K562 (cell line): ENCODE data around the gene RIPOR2. TPM values are rescaled to one million over a fixed set of nuclear protein-coding genes. Genes with fewer than 3 reads are reported as not detected.

Source experiments
- HOXB6 ChIP-seq: fragments of 250-450 bp; sonication (Bioruptor Pico); IDR thresholded peaks from 2 replicates; pipeline ENCODE4 v1.5.1; 2022; ENCODE audit warnings: mild to moderate bottlenecking, borderline replicate concordance
- NFE2 ChIP-seq: IDR thresholded peaks from 2 replicates; pipeline ENCODE4 v1.6.1; 2014; ENCODE audit warnings: antibody characterized with exemption, low read depth
- PHF21A ChIP-seq: fragments of 450-650 bp; IDR thresholded peaks from 2 replicates; pipeline ENCODE4 v1.6.1; 2017; ENCODE audit warnings: low read depth, borderline replicate concordance
- RBM14 ChIP-seq: fragments of 200-400 bp; formaldehyde crosslinking; IDR thresholded peaks from 2 replicates; pipeline ENCODE4 v1.6.1; 2018; ENCODE audit warnings: low read depth, mild to moderate bottlenecking, low read length, moderate library complexity, borderline replicate concordance; ENCODE audit not compliant: insufficient read depth
- ZFPM2 ChIP-seq: fragments of 250-450 bp; sonication (Bioruptor Pico); IDR thresholded peaks from 2 replicates; pipeline ENCODE4 v1.5.1; 2022; ENCODE audit warnings: mild to moderate bottlenecking
- ZNF140 ChIP-seq: fragments of 250-450 bp; sonication (Bioruptor Pico); IDR thresholded peaks from 2 replicates; pipeline ENCODE4 v1.8.0; 2021; ENCODE audit warnings: moderate library complexity, mild to moderate bottlenecking, inconsistent platforms
- ZNF551 ChIP-seq: fragments of 250-450 bp; sonication (Bioruptor Pico); IDR thresholded peaks from 2 replicates; pipeline ENCODE4 v1.5.0; 2021; ENCODE audit warnings: mild to moderate bottlenecking, moderate library complexity
- polyA plus RNA-seq, 8 experiments: library from polyadenylated mRNA; depleted of rRNA in 4 of 8; stranded (reverse) in 5 of 8; unstranded in 3 of 8; fragments of >200 nt; fragmentation: Nextera tagmentation in 2 of 8; fragmentation: Illumina TruSeq in 1 of 8; extraction: Ambion mirVana in 2 of 8; extraction: Trizol in 1 of 8; gene quantifications; 2 replicates each; pipeline versions ENCODE4 v1.2.1 to v1.2.3, GENCODE V29; 2011 to 2014; ENCODE audit warnings: inconsistent platforms in 1 of 8, missing spikeins in 1 of 8
- total RNA-seq, 7 experiments: library from RNA; depleted of rRNA in 6 of 7; stranded (reverse); fragments of >200 nt in 6 of 7; fragmentation: Illumina TruSeq in 2 of 7; extraction: Trizol in 2 of 7; gene quantifications; 2 replicates each; pipeline versions ENCODE4 v1.2.1 to v1.2.3, GENCODE V29; 2011 to 2021; ENCODE audit warnings: low replicate concordance in 1 of 7
- TF ChIP-seq, protein P1 (sequence below): fragments of 450-650 bp; IDR thresholded peaks from 2 replicates; pipeline ENCODE4 v1.6.1; 2016; ENCODE audit warnings: mild to moderate bottlenecking, moderate library complexity
- TF ChIP-seq, protein P2 (sequence below): sonication (generic); formaldehyde crosslinking; IDR thresholded peaks from 2 replicates; pipeline ENCODE4 v1.8.0; 2022; ENCODE audit warnings: mild to moderate bottlenecking, missing genetic modification reagents
- TF ChIP-seq, protein P3 (sequence below): fragments of 250-450 bp; sonication (Bioruptor Pico); IDR thresholded peaks from 2 replicates; pipeline ENCODE4 v1.8.0; 2022; ENCODE audit warnings: moderate library complexity, mild to moderate bottlenecking, inconsistent platforms

Gene RIPOR2
- total and polyA plus RNA-seq, 9 of the 15 experiments (the other 6 are each of a cell fraction or from before 2014, with no cell fraction given), result 0.04 to 1.0 (median 0.47) TPM; not detected in 2

DNA sequence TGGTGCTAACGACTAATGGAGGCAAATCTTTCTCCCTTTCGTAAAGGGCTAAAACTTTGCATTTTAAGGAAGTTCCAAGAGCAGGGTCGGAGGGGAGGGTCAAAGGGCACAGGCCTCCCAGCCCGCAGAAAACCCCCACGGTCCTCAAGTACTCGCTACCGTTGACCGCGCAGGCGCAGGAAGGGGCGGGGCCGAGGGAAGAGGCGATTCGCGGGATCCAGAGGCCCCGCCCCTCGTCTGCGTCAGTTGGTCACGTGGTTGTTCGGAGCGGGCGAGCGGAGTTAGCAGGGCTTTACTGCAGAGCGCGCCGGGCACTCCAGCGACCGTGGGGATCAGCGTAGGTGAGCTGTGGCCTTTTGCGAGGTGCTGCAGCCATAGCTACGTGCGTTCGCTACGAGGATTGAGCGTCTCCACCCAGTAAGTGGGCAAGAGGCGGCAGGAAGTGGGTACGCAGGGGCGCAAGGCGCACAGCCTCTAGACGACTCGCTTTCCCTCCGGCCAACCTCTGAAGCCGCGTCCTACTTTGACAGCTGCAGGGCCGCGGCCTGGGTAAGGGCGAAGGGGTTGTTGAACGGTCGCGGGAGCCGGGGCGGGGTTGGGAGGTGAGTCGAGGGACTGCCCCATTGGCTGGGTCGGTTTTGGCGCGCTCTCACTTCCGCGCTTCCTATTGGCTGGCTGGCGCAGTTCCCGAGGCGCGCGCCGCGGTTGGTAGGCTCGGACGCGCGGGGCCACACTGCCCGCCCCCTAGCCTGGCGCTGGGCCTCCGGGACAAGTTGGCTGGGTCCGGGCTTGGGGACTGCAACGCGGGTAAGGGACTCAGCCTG is 160.9 kb downstream of the RIPOR2 start, which contains the start of gene GMNN (continued):
- TF ChIP-seq, protein P1, sequence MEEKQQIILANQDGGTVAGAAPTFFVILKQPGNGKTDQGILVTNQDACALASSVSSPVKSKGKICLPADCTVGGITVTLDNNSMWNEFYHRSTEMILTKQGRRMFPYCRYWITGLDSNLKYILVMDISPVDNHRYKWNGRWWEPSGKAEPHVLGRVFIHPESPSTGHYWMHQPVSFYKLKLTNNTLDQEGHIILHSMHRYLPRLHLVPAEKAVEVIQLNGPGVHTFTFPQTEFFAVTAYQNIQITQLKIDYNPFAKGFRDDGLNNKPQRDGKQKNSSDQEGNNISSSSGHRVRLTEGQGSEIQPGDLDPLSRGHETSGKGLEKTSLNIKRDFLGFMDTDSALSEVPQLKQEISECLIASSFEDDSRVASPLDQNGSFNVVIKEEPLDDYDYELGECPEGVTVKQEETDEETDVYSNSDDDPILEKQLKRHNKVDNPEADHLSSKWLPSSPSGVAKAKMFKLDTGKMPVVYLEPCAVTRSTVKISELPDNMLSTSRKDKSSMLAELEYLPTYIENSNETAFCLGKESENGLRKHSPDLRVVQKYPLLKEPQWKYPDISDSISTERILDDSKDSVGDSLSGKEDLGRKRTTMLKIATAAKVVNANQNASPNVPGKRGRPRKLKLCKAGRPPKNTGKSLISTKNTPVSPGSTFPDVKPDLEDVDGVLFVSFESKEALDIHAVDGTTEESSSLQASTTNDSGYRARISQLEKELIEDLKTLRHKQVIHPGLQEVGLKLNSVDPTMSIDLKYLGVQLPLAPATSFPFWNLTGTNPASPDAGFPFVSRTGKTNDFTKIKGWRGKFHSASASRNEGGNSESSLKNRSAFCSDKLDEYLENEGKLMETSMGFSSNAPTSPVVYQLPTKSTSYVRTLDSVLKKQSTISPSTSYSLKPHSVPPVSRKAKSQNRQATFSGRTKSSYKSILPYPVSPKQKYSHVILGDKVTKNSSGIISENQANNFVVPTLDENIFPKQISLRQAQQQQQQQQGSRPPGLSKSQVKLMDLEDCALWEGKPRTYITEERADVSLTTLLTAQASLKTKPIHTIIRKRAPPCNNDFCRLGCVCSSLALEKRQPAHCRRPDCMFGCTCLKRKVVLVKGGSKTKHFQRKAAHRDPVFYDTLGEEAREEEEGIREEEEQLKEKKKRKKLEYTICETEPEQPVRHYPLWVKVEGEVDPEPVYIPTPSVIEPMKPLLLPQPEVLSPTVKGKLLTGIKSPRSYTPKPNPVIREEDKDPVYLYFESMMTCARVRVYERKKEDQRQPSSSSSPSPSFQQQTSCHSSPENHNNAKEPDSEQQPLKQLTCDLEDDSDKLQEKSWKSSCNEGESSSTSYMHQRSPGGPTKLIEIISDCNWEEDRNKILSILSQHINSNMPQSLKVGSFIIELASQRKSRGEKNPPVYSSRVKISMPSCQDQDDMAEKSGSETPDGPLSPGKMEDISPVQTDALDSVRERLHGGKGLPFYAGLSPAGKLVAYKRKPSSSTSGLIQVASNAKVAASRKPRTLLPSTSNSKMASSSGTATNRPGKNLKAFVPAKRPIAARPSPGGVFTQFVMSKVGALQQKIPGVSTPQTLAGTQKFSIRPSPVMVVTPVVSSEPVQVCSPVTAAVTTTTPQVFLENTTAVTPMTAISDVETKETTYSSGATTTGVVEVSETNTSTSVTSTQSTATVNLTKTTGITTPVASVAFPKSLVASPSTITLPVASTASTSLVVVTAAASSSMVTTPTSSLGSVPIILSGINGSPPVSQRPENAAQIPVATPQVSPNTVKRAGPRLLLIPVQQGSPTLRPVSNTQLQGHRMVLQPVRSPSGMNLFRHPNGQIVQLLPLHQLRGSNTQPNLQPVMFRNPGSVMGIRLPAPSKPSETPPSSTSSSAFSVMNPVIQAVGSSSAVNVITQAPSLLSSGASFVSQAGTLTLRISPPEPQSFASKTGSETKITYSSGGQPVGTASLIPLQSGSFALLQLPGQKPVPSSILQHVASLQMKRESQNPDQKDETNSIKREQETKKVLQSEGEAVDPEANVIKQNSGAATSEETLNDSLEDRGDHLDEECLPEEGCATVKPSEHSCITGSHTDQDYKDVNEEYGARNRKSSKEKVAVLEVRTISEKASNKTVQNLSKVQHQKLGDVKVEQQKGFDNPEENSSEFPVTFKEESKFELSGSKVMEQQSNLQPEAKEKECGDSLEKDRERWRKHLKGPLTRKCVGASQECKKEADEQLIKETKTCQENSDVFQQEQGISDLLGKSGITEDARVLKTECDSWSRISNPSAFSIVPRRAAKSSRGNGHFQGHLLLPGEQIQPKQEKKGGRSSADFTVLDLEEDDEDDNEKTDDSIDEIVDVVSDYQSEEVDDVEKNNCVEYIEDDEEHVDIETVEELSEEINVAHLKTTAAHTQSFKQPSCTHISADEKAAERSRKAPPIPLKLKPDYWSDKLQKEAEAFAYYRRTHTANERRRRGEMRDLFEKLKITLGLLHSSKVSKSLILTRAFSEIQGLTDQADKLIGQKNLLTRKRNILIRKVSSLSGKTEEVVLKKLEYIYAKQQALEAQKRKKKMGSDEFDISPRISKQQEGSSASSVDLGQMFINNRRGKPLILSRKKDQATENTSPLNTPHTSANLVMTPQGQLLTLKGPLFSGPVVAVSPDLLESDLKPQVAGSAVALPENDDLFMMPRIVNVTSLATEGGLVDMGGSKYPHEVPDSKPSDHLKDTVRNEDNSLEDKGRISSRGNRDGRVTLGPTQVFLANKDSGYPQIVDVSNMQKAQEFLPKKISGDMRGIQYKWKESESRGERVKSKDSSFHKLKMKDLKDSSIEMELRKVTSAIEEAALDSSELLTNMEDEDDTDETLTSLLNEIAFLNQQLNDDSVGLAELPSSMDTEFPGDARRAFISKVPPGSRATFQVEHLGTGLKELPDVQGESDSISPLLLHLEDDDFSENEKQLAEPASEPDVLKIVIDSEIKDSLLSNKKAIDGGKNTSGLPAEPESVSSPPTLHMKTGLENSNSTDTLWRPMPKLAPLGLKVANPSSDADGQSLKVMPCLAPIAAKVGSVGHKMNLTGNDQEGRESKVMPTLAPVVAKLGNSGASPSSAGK, result peak; percentile 90
- TF ChIP-seq PHF21A, result 0 out of 2 replicates have a peak, but pooled peaks have one; percentile 58
- no peak for TF ChIP-seq ZNF551 (CRISPR knock-in tag)
- no peak for TF ChIP-seq ZFPM2 (CRISPR knock-in tag)
- TF ChIP-seq, protein P2, sequence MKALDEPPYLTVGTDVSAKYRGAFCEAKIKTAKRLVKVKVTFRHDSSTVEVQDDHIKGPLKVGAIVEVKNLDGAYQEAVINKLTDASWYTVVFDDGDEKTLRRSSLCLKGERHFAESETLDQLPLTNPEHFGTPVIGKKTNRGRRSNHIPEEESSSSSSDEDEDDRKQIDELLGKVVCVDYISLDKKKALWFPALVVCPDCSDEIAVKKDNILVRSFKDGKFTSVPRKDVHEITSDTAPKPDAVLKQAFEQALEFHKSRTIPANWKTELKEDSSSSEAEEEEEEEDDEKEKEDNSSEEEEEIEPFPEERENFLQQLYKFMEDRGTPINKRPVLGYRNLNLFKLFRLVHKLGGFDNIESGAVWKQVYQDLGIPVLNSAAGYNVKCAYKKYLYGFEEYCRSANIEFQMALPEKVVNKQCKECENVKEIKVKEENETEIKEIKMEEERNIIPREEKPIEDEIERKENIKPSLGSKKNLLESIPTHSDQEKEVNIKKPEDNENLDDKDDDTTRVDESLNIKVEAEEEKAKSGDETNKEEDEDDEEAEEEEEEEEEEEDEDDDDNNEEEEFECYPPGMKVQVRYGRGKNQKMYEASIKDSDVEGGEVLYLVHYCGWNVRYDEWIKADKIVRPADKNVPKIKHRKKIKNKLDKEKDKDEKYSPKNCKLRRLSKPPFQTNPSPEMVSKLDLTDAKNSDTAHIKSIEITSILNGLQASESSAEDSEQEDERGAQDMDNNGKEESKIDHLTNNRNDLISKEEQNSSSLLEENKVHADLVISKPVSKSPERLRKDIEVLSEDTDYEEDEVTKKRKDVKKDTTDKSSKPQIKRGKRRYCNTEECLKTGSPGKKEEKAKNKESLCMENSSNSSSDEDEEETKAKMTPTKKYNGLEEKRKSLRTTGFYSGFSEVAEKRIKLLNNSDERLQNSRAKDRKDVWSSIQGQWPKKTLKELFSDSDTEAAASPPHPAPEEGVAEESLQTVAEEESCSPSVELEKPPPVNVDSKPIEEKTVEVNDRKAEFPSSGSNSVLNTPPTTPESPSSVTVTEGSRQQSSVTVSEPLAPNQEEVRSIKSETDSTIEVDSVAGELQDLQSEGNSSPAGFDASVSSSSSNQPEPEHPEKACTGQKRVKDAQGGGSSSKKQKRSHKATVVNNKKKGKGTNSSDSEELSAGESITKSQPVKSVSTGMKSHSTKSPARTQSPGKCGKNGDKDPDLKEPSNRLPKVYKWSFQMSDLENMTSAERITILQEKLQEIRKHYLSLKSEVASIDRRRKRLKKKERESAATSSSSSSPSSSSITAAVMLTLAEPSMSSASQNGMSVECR (CRISPR knock-in tag), result peak; percentile 96
- TF ChIP-seq ZNF140 (CRISPR knock-in tag), result no peak
- TF ChIP-seq, protein P3, sequence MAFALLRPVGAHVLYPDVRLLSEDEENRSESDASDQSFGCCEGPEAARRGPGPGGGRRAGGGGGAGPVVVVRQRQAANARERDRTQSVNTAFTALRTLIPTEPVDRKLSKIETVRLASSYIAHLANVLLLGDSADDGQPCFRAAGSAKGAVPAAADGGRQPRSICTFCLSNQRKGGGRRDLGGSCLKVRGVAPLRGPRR (CRISPR knock-in tag), result 0 out of 2 replicates have a peak, but pooled peaks have one; percentile 84
- TF ChIP-seq RBM14, result 0 out of 2 replicates have a peak, but pooled peaks have one; percentile 92
- TF ChIP-seq NFE2, result 0 out of 2 replicates have a peak, but pooled peaks have one; percentile 1
- no peak for TF ChIP-seq HOXB6 (CRISPR knock-in tag)
